Activated CD4-positive, alpha-beta memory T cell treated with anti-CD3 and anti-CD28 coated beads for 36 hours (primary cell): ENCODE data around the gene PLXNB3. TPM values are rescaled to one million over a fixed set of nuclear protein-coding genes. Genes with fewer than 3 reads are reported as not detected.
"Not testable (repeated sequence)": the region's sequence is repeated elsewhere in the genome, so short reads cannot be mapped to it uniquely, and the experiment has no call there.

Source experiments
- CTCF ChIA-PET: fragments of 350-600 bp; sonication (Branson Sonifier 250); formaldehyde crosslinking; loops from one replicate; lab custom pipeline; 2021; ENCODE audit warnings: antibody characterized with exemption, inconsistent platforms; lab: Charles Lee
- POLR2A ChIA-PET: fragments of 350-600 bp; sonication (Branson Sonifier 250); formaldehyde crosslinking; loops from one replicate; lab custom pipeline; 2021; ENCODE audit warnings: antibody characterized with exemption; lab: Charles Lee
- DNase-seq: peaks from one replicate; pipeline ENCODE4 v3.0.0-alpha.2; 2020
- H3K27ac Mint-ChIP-seq: one replicate; pipeline ENCODE4 v1.8.0; 2021; ENCODE audit warnings: mixed read lengths
- H3K27me3 Mint-ChIP-seq: one replicate; pipeline ENCODE4 v1.8.0; 2021; ENCODE audit warnings: mixed read lengths
- H3K36me3 Mint-ChIP-seq: one replicate; pipeline ENCODE4 v1.8.0; 2021; ENCODE audit warnings: mixed read lengths
- H3K4me1 Mint-ChIP-seq: one replicate; pipeline ENCODE4 v1.8.0; 2021; ENCODE audit warnings: low read depth, mixed read lengths
- H3K4me3 Mint-ChIP-seq: one replicate; pipeline ENCODE4 v1.8.0; 2021; ENCODE audit warnings: mild to moderate bottlenecking, mixed read lengths
- H3K9me3 Mint-ChIP-seq: one replicate; pipeline ENCODE4 v1.8.0; 2021; ENCODE audit warnings: mixed read lengths
- intact Hi-C: fragments of 100-400 bp; cut with micrococcal nuclease; formaldehyde crosslinking; loops from one replicate; pipeline ENCODE4 v1.15.1; 2023
- total RNA-seq, 2 experiments: library from RNA; stranded (reverse); gene quantifications; one replicate each; pipeline ENCODE4 v1.2.3, GENCODE V29; 2021

The PLXNB3 gene
- total RNA-seq, 2 experiments from 2014 or later, result 0.29 to 0.69 TPM

DNA sequence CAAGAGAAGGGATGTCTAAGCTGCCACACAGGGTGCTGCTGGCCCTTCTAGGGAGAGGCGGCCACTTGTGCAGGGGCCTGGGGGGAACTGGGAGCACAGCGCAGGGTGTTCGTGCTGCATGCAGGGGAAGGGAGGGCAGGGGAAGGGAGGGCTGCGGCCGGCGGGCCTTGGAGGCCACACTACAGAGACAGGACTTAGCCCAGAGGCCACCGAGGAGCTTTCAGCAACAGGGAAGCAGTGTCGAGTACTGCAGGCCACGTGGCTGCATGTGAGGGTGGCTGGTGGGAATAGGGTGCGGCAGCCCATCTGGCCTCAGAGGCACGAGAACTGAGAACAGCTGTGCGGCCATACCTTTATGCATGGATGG is 19.0 kb upstream of the PLXNB3 start:
- DNase-seq, CTCF ChIA-PET, H3K36me3 Mint-ChIP-seq, intact Hi-C loops, H3K9me3 Mint-ChIP-seq, H3K27ac Mint-ChIP-seq, H3K4me3 Mint-ChIP-seq, H3K27me3 Mint-ChIP-seq, POLR2A ChIA-PET: not testable (repeated sequence)
- H3K4me1 Mint-ChIP-seq, result peaks cover 10% of the 10 kb centered on the region

DNA sequence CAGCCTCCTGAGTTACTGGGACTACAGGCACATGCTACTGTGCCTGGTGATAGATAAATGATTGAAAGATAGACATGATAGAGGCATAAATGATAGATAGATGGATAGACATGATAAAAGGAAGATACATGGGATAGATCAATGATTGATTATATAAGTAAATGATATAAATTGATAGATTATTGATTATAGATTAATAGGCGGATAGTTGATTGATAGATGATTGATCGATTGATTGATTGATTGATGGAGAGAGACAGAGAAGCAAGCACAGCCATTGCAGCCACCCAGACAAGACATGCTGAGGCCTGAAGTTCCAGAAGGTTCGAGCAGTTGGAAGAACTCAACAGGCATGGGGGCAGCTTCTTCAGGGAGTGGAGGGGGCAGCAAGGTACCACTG is 17.7 kb upstream of the PLXNB3 start:
- CTCF ChIA-PET, result no interaction called here
- Mint-ChIP-seq H3K27me3 (no peaks in the 10 kb centered on the region), H3K4me1 (no peaks in the 10 kb centered on the region), H3K27ac (no peak overlapping the region), H3K9me3 (no peaks in the 10 kb centered on the region), H3K36me3 (no peaks in the 10 kb centered on the region), H3K4me3 (no peak overlapping the region)
- POLR2A ChIA-PET, result no interaction called here
- DNase-seq, result no peak
- intact Hi-C loops, result no loop called here

DNA sequence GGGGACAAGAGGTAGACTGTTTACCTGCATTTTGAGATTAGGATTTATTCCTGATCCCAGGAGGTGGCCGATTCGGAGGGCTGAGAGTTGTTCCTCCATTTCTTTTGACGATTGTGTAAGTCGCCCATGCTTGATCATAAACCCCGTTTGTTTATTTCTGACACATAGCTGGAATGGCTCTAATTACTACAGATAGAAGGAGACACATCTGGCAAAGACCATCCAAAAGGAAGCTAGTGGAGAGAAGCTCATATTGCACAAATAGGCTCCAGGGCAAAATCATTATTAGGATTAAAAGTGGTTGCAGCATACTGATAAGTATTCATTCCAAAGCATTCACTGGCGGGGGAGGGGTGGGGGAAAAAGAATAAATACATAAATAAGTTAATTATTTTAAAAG is 17.1 kb upstream of the PLXNB3 start:
- H3K9me3 Mint-ChIP-seq, H3K36me3 Mint-ChIP-seq, H3K27me3 Mint-ChIP-seq, DNase-seq, intact Hi-C loops, H3K27ac Mint-ChIP-seq, H3K4me3 Mint-ChIP-seq, H3K4me1 Mint-ChIP-seq, POLR2A ChIA-PET, CTCF ChIA-PET: not testable (repeated sequence)

DNA sequence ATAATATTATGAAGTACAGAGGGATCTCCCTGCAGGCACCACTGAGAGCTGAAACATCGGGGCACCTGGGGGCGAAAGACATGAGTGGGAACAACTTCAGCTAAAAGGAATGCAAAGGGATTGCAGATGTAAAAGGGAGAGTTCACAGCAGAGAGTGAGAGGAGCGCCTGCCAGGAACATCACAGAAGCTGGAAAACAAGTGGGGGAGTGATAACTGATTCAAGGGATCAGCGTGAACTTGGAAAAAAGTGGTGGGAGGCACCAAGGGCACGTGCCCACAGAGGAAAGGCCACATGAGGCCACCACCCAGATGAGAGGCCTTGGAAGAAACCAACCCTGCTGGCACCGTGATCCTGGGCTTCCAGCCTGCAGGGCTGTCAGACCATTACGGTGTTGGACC is 15.0 kb upstream of the PLXNB3 start:
- H3K36me3 Mint-ChIP-seq, DNase-seq, H3K27ac Mint-ChIP-seq, CTCF ChIA-PET, H3K9me3 Mint-ChIP-seq, H3K27me3 Mint-ChIP-seq, POLR2A ChIA-PET, H3K4me3 Mint-ChIP-seq, intact Hi-C loops, H3K4me1 Mint-ChIP-seq: not testable (repeated sequence)

DNA sequence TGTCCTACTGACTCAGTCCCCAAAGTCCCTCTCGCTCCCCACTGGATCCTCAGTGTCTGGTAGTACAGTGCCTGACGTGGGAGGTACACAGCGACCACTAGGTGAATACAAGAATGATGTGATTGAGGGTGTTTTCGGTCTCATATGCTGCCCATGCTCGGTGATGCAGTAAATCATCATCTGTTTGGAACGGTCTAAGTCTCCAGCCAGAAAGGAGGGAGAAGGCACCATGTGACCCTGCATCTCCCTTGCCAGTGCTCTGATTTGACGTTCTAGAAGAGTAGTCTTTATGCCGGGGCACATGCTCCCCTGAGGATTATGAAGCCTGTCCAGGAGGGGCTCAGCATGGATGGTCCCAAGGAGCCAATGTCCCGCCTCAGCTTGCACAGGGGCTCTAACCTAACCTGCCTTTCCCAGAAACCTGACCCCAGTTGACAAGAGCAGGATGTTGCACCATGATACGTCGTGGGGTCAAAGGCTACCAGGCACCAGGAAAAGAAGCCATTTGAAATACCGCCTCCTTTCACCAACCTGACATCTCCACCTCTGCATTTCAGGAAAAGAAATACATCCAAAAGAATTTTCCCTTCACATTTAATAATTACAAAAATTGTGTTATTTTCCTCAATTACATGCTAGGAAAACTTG is 13.8 kb upstream of the PLXNB3 start:
- Mint-ChIP-seq H3K27me3 (no peaks in the 10 kb centered on the region), H3K4me3 (no peak overlapping the region), H3K4me1 (no peaks in the 10 kb centered on the region), H3K27ac (no peak overlapping the region), H3K36me3 (no peaks in the 10 kb centered on the region), H3K9me3 (no peaks in the 10 kb centered on the region)
- CTCF ChIA-PET, result no interaction called here
- POLR2A ChIA-PET, result no interaction called here
- DNase-seq, result no peak
- intact Hi-C loops, result no loop called here

DNA sequence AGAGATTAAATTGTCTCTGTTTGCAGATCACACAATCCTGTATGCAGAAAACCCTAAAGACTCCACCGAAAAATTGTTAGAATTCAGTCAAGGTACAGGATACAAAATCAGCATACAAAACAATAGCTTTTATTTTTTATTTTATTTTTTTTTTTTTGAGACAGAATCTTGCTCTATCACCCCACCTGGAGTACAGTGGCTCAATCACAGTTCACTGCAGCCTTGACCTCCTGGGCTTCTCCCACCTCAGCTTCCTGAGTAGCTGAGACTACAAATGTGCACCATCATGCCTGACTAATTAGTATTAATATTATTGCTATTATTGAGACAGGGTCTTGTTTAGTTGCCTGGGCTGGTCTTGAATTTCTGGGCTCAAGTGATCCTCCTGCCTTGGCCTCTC is 8.9 kb upstream of the PLXNB3 start:
- no peaks in the 10 kb centered on the region for H3K4me1 Mint-ChIP-seq

DNA sequence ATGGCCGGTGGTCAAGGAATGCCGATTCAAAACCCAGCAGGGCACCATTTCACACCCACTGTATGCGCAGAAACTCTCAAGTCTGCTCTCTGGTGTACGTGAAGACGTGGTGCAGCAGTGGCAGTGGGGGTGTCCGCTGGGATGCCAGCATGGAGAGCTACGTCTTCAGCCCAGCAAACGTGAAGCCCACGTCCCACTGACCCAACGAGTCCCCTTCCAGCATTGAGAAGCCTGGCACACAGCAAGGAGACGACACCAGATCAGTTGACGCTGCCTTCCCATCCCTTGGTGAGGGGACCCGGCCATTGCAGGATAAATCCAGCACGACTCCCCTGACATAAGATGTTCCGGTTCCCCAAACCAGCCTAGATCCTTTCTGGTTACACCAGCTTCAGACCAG is 2.2 kb upstream of the PLXNB3 start:
- intact Hi-C loops, result no loop called here
- POLR2A ChIA-PET, result no interaction called here
- H3K27me3 Mint-ChIP-seq, result no peaks in the 10 kb centered on the region
- H3K4me3 Mint-ChIP-seq, result no peak overlapping the region
- H3K9me3 Mint-ChIP-seq, result no peaks in the 10 kb centered on the region
- CTCF ChIA-PET, result no interaction called here
- no peaks in the 10 kb centered on the region for H3K36me3 Mint-ChIP-seq
- DNase-seq, result no peak
- no peak overlapping the region for H3K27ac Mint-ChIP-seq
- H3K4me1 Mint-ChIP-seq, result peaks cover 9% of the 10 kb centered on the region

More for the DNA sequence above, 8.9 kb upstream of the PLXNB3 start:
- intact Hi-C loops, result no loop called here
- DNase-seq, result no peak
- no peaks in the 10 kb centered on the region for H3K27me3 Mint-ChIP-seq
- CTCF ChIA-PET, result no interaction called here
- no peak overlapping the region for H3K27ac Mint-ChIP-seq
- H3K9me3 Mint-ChIP-seq, result no peaks in the 10 kb centered on the region
- POLR2A ChIA-PET, result interaction anchor here (0.6 kb wide), 1 partner anchor 190 kb away, joined by 3 read pairs; no protein-coding TSS in a partner anchor
- no peaks in the 10 kb centered on the region for H3K36me3 Mint-ChIP-seq
- H3K4me3 Mint-ChIP-seq, result no peak overlapping the region

DNA sequence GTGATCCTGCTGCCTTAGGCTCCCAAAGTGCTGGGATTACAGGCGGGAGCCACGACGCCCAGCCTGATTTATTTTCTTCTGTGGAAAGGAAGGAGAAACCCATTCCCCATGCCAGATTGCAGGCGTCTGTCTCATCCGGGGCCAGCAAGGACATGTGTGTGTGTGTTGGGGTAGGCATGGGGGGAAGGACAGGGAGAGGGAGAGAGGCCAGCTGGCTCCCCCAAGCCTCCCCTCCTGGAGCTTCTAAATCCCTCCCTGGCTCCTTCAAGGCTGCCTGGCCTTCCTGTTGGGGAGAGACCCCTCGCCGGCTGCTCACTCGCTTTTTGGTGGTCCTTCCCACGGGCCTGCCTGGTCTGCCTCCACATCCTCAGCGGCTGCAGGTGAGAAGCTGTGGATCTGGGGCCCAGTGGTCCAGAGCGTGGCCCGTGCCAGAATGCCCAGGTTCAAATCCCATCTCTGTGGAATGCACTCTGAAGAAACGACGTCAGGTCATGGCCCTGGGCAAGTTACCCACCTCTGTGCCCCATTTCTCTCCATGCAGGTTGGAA is 1.3 kb upstream of the PLXNB3 start:
- DNase-seq, result no peak
- Mint-ChIP-seq H3K36me3 (no peaks in the 10 kb centered on the region), H3K4me3 (no peak overlapping the region), H3K9me3 (no peaks in the 10 kb centered on the region), H3K4me1 (peaks cover 9% of the 10 kb centered on the region), H3K27ac (no peak overlapping the region), H3K27me3 (no peaks in the 10 kb centered on the region)
- intact Hi-C loops, result no loop called here
- CTCF ChIA-PET, result interaction anchor here (1.0 to 2.1 kb wide), 5 partner anchors 27 to 191 kb away, joined by 3 to 24 read pairs (median 3); partner anchors contain the start of genes IDH3G and SSR4
- POLR2A ChIA-PET, result no interaction called here

DNA sequence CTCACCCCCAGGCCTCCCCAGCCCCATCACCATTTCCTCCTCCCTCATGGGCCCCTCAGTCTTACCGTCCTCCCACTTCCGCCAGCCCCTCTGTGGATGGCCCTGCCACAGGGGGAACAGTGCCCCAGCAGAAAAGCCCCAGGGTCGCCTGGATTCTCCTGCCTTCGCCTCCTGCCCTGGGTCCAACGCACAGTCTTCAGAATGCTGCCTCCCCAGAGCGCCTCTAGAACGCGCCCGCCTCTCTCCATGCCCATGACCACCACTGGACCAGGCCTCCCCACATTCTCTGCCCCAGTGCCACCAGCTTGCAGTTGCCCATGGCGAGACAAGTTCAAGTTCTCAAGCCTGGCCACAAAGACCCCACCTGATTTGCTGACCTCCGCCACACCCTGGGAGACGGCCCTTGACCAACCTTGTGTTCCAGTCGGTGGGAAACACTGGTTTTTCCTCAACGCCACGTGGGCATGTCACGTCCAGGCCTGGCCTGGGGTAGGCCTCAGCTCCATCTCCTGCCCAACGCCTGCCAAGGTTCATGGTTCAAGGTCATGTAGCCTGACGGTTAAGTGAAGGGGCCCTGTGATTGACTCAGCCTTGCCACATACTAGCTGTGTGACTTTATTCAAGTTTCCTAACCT is 634 bp upstream of the PLXNB3 start:
- no peaks in the 10 kb centered on the region for H3K9me3 Mint-ChIP-seq
- peaks cover 9% of the 10 kb centered on the region for H3K4me1 Mint-ChIP-seq
- intact Hi-C loops, result no loop called here

DNA sequence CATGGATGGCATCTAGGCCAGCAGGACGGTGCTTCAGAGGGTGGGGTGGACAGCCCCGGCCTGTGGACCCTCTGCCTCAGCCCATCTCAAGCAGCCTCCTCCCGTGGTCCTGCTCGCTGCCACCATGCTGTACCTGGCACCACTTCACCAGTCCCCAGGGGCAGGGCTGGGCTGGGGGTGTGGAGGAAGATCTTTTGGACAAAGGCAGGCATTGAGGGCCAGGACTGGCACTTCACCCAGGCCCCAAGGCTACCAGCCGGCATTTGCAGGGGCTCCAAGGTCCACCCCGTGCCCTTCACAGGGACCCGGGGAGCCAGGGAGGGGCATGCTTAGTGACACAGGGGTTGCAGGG is 713 bp downstream of the PLXNB3 start:
- Mint-ChIP-seq H3K9me3 (no peaks in the 10 kb centered on the region), H3K4me1 (peaks cover 9% of the 10 kb centered on the region), H3K27ac (no peak overlapping the region), H3K27me3 (no peaks in the 10 kb centered on the region), H3K36me3 (no peaks in the 10 kb centered on the region), H3K4me3 (no peak overlapping the region)
- no peak for DNase-seq
- intact Hi-C loops, result loop anchor here (1.0 kb wide), 2 partner anchors 120 to 183 kb away; no protein-coding TSS in a partner anchor
- ChIA-PET CTCF (interaction anchor here (0.7 to 2.1 kb wide), 3 partner anchors 160 to 203 kb away, joined by 3 to 24 read pairs (median 6); no protein-coding TSS in a partner anchor), POLR2A (interaction anchor here (1.4 kb wide), 1 partner anchor 182 kb away, joined by 3 read pairs; no protein-coding TSS in a partner anchor)

More for the DNA sequence above, 634 bp upstream of the PLXNB3 start:
- Mint-ChIP-seq H3K27ac (no peak overlapping the region), H3K4me3 (no peak overlapping the region), H3K27me3 (no peaks in the 10 kb centered on the region), H3K36me3 (no peaks in the 10 kb centered on the region)
- DNase-seq, result no peak
- ChIA-PET CTCF (interaction anchor here (1.0 to 2.1 kb wide), 7 partner anchors 28 to 303 kb away, joined by 3 to 24 read pairs (median 3); partner anchors contain the start of genes IDH3G and SSR4), POLR2A (no interaction called here)

DNA sequence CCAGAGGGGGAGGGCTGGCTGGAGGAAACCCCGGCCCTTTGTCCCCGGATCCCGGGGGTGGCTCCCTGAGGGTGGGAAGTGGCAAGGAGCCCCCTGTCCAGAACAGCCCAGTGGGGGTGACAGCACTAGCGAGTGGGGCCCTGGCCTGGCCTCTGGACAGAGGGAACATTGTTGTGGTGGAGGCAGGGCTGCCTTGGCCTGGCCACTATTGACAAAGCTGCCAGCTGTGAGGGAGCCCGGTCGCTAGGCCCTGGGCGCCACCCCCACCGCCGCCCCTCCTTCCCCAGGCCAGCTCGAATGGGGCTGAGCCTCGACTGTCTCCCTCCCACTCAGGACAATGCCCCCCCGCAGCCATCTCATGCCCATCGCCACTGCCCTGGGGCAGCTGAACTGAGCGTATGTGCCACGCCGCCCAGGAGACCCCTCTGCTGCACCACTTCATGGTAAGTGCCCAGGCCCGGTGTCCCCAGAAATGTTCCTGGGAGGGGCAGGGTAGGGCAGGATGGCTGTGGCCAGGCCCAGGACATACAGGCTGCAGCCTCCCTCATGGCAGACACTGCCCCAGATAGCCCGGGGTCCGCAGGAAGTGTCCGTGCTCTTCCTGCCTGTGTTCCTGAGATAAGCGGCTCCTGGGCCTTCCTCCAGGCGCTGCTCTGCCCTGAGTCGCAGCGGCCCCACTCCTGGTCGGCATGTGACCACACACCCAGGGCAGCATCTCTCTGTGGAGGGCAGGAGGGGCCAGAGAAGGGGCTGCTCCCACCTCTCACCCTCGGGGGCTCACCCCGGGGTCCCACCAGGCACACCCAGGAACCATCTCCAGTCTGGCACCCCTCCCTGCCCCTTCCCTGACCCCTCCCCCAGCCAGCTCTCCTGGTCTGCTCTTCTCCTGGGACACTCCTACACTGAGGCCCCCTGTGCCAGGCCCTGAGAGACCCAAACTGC is 1.4 kb downstream of the PLXNB3 start:
- ChIA-PET CTCF (interaction anchor here (0.5 to 1.1 kb wide), 2 partner anchors 29 to 160 kb away, joined by 3 to 6 read pairs; partner anchors contain the start of genes IDH3G and SSR4), POLR2A (interaction anchor here (1.4 kb wide), 1 partner anchor 181 kb away, joined by 3 read pairs; no protein-coding TSS in a partner anchor)
- H3K27ac Mint-ChIP-seq, result no peak overlapping the region
- intact Hi-C loops, result no loop called here
- no peaks in the 10 kb centered on the region for H3K9me3 Mint-ChIP-seq
- H3K4me3 Mint-ChIP-seq, result no peak overlapping the region
- H3K4me1 Mint-ChIP-seq, result peaks cover 9% of the 10 kb centered on the region
- H3K36me3 Mint-ChIP-seq, result no peaks in the 10 kb centered on the region
- no peak for DNase-seq
- H3K27me3 Mint-ChIP-seq, result no peaks in the 10 kb centered on the region
